Activated T-helper 17 cell treated with anti-CD3 and anti-CD28 coated beads, Interleukin-2, amount 50 U/mL, for 72 hours (primary cell): Measurements from ENCODE around the gene HSFX2. TPM values are rescaled to one million over a fixed set of nuclear protein-coding genes. Genes with fewer than 3 reads are reported as not detected.
"Not testable (repeated sequence)": the region's sequence is repeated elsewhere in the genome, so short reads cannot be mapped to it uniquely, and the experiment has no call there.

Experiments used
- ATAC-seq: fragments of 150-1000 bp; cut with Tn5 transposase; replicated peaks from 2 replicates; pipeline ENCODE4 v1.10.0; 2021; ENCODE audit warnings: mild to moderate bottlenecking, moderate library complexity
- H3K27ac Mint-ChIP-seq: one replicate; pipeline ENCODE4 v1.8.0; 2022; ENCODE audit warnings: mixed read lengths
- H3K27me3 Mint-ChIP-seq: one replicate; pipeline ENCODE4 v1.8.0; 2022; ENCODE audit warnings: mixed read lengths
- H3K36me3 Mint-ChIP-seq: one replicate; pipeline ENCODE4 v1.8.0; 2022; ENCODE audit warnings: low read depth, mild to moderate bottlenecking, mixed read lengths
- H3K4me1 Mint-ChIP-seq: one replicate; pipeline ENCODE4 v1.8.0; 2022; ENCODE audit warnings: mixed read lengths
- H3K4me3 Mint-ChIP-seq: one replicate; pipeline ENCODE4 v1.8.0; 2022; ENCODE audit warnings: mild to moderate bottlenecking, mixed read lengths
- H3K9me3 Mint-ChIP-seq: one replicate; pipeline ENCODE4 v1.8.0; 2022; ENCODE audit warnings: mixed read lengths
- total RNA-seq, 2 donors: library from RNA; stranded (reverse); gene quantifications; one replicate each; pipeline ENCODE4 v1.2.3, GENCODE V29; 2022

Gene HSFX2
- total RNA-seq, 2 donors from 2014 or later, result not detected

- Mint-ChIP-seq H3K36me3 (no peaks in the 10 kb centered on the region), H3K4me1 (no peaks in the 10 kb centered on the region), H3K27ac (no peak overlapping the region)
Measured at GRCh38 chrX:149568701-149569296, 26.3 kb downstream of the HSFX2 start.

DNA sequence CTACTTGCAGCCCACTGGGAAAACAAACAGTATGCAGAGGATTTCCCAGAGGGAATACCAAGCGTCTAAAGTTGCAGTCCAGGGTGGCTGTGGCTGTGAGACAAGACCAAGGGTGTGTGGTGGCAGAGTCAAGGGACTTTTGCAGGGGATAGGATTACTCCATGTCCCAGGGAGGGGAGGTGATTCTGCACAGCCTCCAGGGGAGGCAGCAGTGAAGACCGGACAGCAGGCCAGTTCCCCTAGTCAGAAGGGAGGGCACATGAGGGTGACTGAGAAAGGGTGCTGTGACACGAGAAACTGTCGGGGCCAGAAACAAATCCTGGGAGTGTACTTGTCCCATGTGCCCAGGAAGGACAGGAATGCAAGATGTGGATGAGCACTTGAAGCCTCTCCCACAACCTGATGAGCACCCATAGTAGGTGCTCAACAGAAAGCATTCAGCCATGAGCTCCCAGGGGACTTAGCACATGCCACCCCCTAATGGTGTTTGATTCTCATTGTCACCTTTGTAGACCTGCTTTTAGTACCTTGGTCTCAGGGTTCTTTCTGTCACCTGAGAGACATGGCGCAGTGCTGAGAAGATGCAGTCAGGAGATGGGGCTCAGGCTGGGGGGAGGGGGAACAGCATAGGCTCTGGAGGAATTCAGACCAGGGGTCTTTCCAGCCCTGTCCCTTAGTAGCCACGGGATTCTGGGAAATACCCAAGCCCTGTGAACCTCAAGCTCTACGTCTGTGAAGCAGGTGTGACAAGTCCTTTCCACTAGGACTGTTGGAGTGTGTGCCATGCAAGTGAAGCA is 27.3 kb downstream of the HSFX2 start:
- Mint-ChIP-seq H3K9me3 (no peaks in the 10 kb centered on the region), H3K4me1 (no peaks in the 10 kb centered on the region), H3K27me3 (no peaks in the 10 kb centered on the region), H3K36me3 (no peaks in the 10 kb centered on the region), H3K4me3 (no peak overlapping the region), H3K27ac (no peak overlapping the region)
- no peak for ATAC-seq

More at GRCh38 chrX:149568701-149569296, 26.3 kb downstream of the HSFX2 start:
- ATAC-seq, result no peak
- H3K4me3 Mint-ChIP-seq, result no peak overlapping the region
- no peaks in the 10 kb centered on the region for H3K9me3 Mint-ChIP-seq
- H3K27me3 Mint-ChIP-seq, result no peaks in the 10 kb centered on the region

GRCh38 chrX:149563359-149563758 is 31.8 kb downstream of the HSFX2 start:
- Mint-ChIP-seq H3K9me3 (no peaks in the 10 kb centered on the region), H3K27me3 (no peaks in the 10 kb centered on the region), H3K4me1 (no peaks in the 10 kb centered on the region), H3K36me3 (no peaks in the 10 kb centered on the region), H3K4me3 (no peak overlapping the region), H3K27ac (no peak overlapping the region)
- no peak for ATAC-seq

GRCh38 chrX:149555251-149555650 is 39.9 kb downstream of the HSFX2 start:
- not testable (repeated sequence) for H3K4me3 Mint-ChIP-seq, H3K36me3 Mint-ChIP-seq, H3K27me3 Mint-ChIP-seq, ATAC-seq, H3K9me3 Mint-ChIP-seq, H3K4me1 Mint-ChIP-seq, H3K27ac Mint-ChIP-seq

- H3K27ac Mint-ChIP-seq, H3K4me3 Mint-ChIP-seq, H3K27me3 Mint-ChIP-seq, H3K36me3 Mint-ChIP-seq, H3K9me3 Mint-ChIP-seq, H3K4me1 Mint-ChIP-seq: not testable (repeated sequence)
- peak; percentile 40 for ATAC-seq
Measured at GRCh38 chrX:149551939-149552248, 43.2 kb downstream of the HSFX2 start.

DNA sequence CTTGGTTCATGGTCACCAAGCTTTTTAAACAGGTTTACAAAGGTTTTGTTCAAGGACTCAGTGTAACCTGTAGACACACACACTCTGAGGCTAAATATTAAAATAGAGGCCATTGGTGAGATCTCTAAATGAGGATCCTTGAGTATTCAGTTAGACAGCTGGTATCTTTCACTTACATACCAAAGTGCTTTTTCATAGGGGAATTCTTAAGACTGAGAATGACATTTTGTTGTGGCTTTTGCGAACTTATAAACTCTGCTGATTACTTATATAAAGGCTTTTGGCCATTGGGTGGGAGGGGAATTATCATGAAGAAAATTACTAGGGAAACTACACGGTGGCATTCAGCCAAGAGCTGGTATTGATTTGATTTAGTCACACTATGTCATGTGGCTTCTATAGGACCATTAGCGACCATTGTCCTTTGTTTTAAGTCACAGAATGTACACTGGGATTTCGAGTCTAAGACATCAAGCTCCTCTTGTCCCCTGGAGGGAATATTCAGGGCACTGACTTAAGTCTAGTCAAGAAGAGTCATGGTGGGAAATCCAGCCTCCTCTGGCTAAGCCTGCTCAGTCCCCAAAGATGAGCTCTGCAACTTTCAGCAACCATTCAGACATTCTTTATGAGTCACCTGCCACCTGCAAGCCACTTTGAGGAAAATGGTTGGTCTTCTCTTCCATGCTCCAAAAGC is 43.7 kb downstream of the HSFX2 start:
- H3K36me3 Mint-ChIP-seq, H3K27me3 Mint-ChIP-seq, H3K4me1 Mint-ChIP-seq, H3K4me3 Mint-ChIP-seq, H3K9me3 Mint-ChIP-seq, H3K27ac Mint-ChIP-seq: not testable (repeated sequence)
- ATAC-seq, result peak; percentile 63

DNA sequence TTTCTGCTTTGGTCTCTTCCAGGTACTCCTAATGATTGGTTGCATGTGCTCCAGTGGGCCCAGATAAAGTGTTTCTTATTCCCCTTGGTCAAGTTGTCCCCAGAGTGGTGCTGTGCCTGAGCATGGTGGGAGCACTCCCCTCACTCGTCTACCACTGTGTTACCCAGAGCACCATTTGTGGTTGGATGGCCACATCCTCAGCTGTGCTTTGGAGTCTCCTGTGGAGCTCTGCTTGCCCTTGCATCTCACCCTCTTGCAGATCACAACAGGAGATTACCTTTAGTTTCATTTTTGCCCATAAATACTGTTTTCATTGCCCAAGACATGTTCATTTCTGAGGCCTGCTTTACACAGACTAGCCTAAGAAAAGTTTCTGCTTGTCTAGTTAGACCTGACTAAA is 44.7 kb downstream of the HSFX2 start:
- ATAC-seq, result peak; percentile 8
- not testable (repeated sequence) for H3K27me3 Mint-ChIP-seq, H3K4me3 Mint-ChIP-seq, H3K27ac Mint-ChIP-seq, H3K9me3 Mint-ChIP-seq, H3K4me1 Mint-ChIP-seq, H3K36me3 Mint-ChIP-seq

DNA sequence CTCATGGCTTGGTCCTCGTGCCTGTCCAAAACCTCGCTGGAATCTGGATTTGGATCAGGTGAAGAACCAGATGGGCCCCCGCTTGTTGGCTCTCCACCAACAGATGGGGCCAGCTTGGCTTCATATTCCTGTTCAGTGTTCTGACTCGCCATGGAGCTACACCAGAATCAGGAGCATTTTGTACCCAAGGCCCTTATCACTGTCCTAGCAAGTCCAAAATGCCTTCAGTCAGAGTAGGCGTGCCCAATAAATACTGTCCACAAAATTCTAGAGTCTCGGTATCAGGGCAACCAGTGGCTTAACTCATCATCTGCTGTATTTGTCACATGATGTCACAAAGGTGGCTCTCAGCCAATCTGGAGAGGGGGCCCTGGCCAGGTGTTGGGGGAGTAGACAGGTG is 45.4 kb downstream of the HSFX2 start, which contains the start of gene HSFX3:
Gene HSFX3, minus strand, starts transcription at position 224 of the 400 bp plus-strand sequence. Its CDS starts 72 bp downstream, at position 152.
- H3K27ac Mint-ChIP-seq, ATAC-seq, H3K4me1 Mint-ChIP-seq, H3K9me3 Mint-ChIP-seq, H3K27me3 Mint-ChIP-seq, H3K4me3 Mint-ChIP-seq: not testable (repeated sequence)
- peaks cover 11% of the 10 kb centered on the region for H3K36me3 Mint-ChIP-seq

DNA sequence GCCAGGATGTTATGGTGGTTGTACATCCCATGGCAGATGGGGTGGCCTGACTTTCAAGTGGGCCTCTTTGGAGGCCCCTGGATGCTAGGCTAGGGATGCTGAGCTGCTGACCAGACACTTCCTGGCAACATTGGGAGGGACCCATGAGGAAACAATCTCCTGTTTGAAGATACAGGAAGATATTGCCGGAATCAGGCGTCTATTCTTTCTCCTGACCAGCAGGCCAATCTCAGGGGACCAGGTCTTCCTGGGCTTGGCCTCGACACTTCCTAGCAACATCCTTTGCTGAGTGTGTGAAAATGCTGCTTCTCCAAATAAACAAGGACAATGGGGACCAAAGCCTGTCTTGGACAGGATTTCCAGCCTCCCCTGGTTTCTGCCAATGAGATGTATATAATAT is 47.3 kb downstream of the HSFX2 start:
- not testable (repeated sequence) for H3K4me3 Mint-ChIP-seq, H3K27ac Mint-ChIP-seq, H3K27me3 Mint-ChIP-seq, ATAC-seq, H3K4me1 Mint-ChIP-seq, H3K9me3 Mint-ChIP-seq
- peaks cover 14% of the 10 kb centered on the region for H3K36me3 Mint-ChIP-seq

DNA sequence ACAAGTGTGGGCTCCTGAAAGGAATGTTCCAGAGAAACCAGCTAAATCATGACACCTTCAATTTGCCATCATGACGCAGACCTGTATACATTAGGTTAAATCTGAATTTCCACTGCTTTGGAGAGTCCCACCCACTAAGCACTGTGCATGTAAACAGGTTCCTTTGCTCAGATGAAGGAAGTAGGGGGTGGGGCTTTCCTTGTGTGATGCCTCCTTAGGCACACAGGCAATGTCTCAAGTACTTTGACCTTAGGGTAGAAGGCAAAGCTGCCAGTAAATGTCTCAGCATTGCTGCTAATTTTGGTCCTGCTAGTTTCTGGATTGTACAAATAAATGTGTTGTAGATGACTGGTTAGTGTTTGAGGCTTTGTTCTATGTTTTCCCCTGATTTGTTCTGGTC is 48.2 kb downstream of the HSFX2 start:
- not testable (repeated sequence) for H3K27ac Mint-ChIP-seq, H3K4me1 Mint-ChIP-seq, H3K4me3 Mint-ChIP-seq, H3K27me3 Mint-ChIP-seq, H3K9me3 Mint-ChIP-seq
- peaks cover 16% of the 10 kb centered on the region for H3K36me3 Mint-ChIP-seq
- peak; percentile 39 for ATAC-seq

DNA sequence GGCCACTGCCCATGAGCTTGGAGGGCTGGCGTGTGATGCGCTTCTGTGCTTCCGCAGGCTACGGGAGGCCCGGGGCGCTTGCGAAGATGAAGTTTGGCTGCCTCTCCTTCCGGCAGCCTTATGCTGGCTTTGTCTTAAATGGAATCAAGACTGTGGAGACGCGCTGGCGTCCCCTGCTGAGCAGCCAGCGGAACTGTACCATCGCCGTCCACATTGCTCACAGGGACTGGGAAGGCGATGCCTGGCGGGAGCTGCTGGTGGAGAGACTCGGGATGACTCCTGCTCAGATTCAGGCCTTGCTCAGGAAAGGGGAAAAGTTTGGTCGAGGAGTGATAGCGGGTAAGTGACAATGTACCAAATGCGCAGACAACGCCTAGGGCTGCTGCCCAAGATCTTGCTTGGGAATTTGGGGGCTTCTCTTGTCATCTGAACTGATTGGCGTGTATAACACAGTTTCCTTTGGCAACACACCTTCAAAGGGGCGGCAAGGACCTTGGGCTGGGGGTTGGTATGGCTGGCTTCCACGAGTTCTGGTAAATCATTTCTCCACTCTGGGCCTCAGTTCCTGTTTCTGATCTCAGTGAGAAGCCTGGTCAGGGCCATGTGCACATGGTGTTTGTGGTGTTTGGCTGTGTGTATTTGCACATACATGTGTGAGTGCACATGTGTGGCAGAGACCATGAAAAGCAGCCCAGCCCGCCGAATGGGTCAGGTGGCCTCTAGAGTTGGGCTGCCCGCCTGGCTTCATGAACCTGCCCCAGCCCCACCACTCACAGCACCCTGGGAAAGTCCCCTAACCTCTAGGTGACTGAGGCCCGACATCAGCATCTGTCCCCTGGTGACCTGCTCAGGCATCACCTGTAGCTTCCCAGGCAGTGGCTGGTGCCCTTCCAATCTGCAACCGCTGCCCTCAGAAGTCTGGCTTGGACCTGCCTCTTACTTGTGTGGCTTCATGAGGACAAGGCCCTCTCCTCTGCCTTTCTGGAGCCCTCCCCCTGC is 49.3 kb downstream of the HSFX2 start:
- not testable (repeated sequence) for ATAC-seq, H3K4me3 Mint-ChIP-seq, H3K4me1 Mint-ChIP-seq, H3K27me3 Mint-ChIP-seq, H3K27ac Mint-ChIP-seq, H3K9me3 Mint-ChIP-seq
- H3K36me3 Mint-ChIP-seq, result peaks cover 25% of the 10 kb centered on the region

Other genes with a start within 250 kb of the HSFX2 start
- 100 to 1,000 TPM in 1 of 2 donors, 10 to 100 TPM in 1; 91.4 to 127 TPM for gene IDS, start 90.0 kb downstream of the HSFX2 start, total RNA-seq
- gene EOLA1, start 54.3 kb downstream of the HSFX2 start, total RNA-seq, result 10 to 100 TPM; 42.7 to 53.2 TPM
- not detected for gene HSFX3, start 45.4 kb downstream of the HSFX2 start, total RNA-seq
- gene MAGEA9B, start 7.9 kb downstream of the HSFX2 start, total RNA-seq, result not detected
- gene TMEM185A, start 36.5 kb upstream of the HSFX2 start, total RNA-seq, result 10 to 100 TPM; 15.1 to 18.3 TPM
- not detected for gene MAGEA11, start 116.7 kb upstream of the HSFX2 start, total RNA-seq
- gene HSFX1, start 178.8 kb upstream of the HSFX2 start, total RNA-seq, result under 1 TPM; 0.50 to 0.56 TPM
- gene MAGEA9, start 186.6 kb upstream of the HSFX2 start, total RNA-seq, result not detected